Tibial nerve (tissue), 3 donors: ENCODE data around the gene ARAF.

Experiments used
- POLR2A ChIP-seq, 2 donors: fragments of 450-650 bp; IDR thresholded peaks; one replicate each; pipeline ENCODE4 v1.6.1; 2017; ENCODE audit warnings: antibody characterized with exemption in 2 of 2, mild to moderate bottlenecking in 2 of 2, moderate library complexity in 2 of 2
- TF ChIP-seq, protein P1 (sequence below), 5 experiments: fragments of 200-600 bp in 3 of 5; fragments of 450-650 bp in 2 of 5; sonication (generic) in 3 of 5; IDR thresholded peaks; one replicate each; pipeline ENCODE4 v1.5.1; 2016 to 2019; ENCODE audit warnings: antibody characterized with exemption in 5 of 5, mild to moderate bottlenecking in 3 of 5, moderate library complexity in 2 of 5

DNA sequence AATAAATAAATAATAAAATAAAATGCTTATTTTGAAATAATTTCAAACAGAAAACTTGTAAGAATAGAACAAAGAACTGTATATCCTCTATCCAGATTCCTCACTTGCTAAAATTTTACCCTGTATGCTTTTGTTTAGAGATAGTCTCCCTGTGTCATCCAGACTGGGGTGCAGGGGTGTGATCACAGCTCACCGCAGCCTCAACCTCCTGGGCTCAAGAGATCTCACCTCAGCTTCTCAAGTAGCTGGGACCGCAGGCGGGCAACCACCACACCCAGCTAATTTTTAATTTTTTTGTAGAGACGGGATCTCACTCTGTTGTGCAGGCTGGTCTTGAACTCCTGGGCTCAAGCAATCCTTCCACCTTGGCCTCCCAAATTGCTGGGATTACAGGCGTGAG lies 17.5 kb upstream of the ARAF start:
- TF ChIP-seq, protein P1, sequence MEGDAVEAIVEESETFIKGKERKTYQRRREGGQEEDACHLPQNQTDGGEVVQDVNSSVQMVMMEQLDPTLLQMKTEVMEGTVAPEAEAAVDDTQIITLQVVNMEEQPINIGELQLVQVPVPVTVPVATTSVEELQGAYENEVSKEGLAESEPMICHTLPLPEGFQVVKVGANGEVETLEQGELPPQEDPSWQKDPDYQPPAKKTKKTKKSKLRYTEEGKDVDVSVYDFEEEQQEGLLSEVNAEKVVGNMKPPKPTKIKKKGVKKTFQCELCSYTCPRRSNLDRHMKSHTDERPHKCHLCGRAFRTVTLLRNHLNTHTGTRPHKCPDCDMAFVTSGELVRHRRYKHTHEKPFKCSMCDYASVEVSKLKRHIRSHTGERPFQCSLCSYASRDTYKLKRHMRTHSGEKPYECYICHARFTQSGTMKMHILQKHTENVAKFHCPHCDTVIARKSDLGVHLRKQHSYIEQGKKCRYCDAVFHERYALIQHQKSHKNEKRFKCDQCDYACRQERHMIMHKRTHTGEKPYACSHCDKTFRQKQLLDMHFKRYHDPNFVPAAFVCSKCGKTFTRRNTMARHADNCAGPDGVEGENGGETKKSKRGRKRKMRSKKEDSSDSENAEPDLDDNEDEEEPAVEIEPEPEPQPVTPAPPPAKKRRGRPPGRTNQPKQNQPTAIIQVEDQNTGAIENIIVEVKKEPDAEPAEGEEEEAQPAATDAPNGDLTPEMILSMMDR (IDR thresholded peaks at IDR 0.05): no peak
- TF ChIP-seq POLR2A (IDR thresholded peaks at IDR 0.05): no peak
